SK-N-SH (cell line): ENCODE results near the gene ZNF213. TPM values are rescaled to one million over a fixed set of nuclear protein-coding genes. Genes with fewer than 3 reads are reported as not detected.
A peak's percentile ranks its signal among the peaks of the same experiment; 100 is the strongest.

Experiments used
- CTCF ChIA-PET: fragments of 300-600, 350-600 bp; formaldehyde crosslinking; extraction: SDS; loops from one replicate; lab custom pipeline; 2021; lab: Yijun Ruan, JAX
- POLR2A ChIA-PET: fragments of 350-600 bp; sonication (Branson Sonifier 250); formaldehyde crosslinking; extraction: SDS; loops from one replicate; lab custom pipeline; 2020; ENCODE audit warnings: antibody characterized with exemption, inconsistent platforms; lab: Yijun Ruan, JAX
- DNase-seq: peaks from one replicate; pipeline ENCODE4 v3.0.0; 2012
- H2AFZ ChIP-seq: fragments of 200-600 bp; sonication (generic); 2 replicates; pipeline ENCODE4 v1.8.1; 2016; ENCODE audit warnings: antibody characterized with exemption, mild to moderate bottlenecking, low read depth
- H3F3A ChIP-seq: fragments of 200-600 bp; sonication (generic); replicated peaks from 2 replicates; pipeline ENCODE3; 2016; ENCODE audit warnings: antibody characterized with exemption, mild to moderate bottlenecking; ENCODE audit not compliant: insufficient read depth
- H3K27ac ChIP-seq, 2 experiments: fragments of 200-500 bp in 1 of 2; fragments of 200-600 bp in 1 of 2; sonication (Bioruptor generic) in 1 of 2; sonication (generic), shearing (Covaris generic) in 1 of 2; 2 replicates each; pipeline versions ENCODE4 v1.5.1 to v1.6.1; 2014 to 2016; ENCODE audit warnings: low read depth in 2 of 2, inconsistent platforms in 1 of 2, low read length in 1 of 2, mild to moderate bottlenecking in 1 of 2, mixed read lengths in 1 of 2
- H3K27me3 ChIP-seq: fragments of 200-600 bp; sonication (generic), shearing (Covaris generic); 2 replicates; pipeline ENCODE4 v1.6.1; 2016; ENCODE audit warnings: mixed run types; ENCODE audit not compliant: insufficient read depth
- H3K36me3 ChIP-seq, 2 experiments: fragments of 200-500 bp in 1 of 2; fragments of 200-600 bp in 1 of 2; sonication (Bioruptor generic) in 1 of 2; sonication (generic) in 1 of 2; replicated peaks in 1 of 2; 2 replicates each; pipeline versions ENCODE3 to v1.5.1; 2014 to 2016; ENCODE audit warnings: low read length in 1 of 2, mild to moderate bottlenecking in 1 of 2; ENCODE audit not compliant: insufficient read depth in 2 of 2, control insufficient read depth in 1 of 2
- H3K4me1 ChIP-seq, 2 experiments: fragments of 200-500 bp in 1 of 2; fragments of 200-600 bp in 1 of 2; sonication (Bioruptor generic) in 1 of 2; sonication (generic), shearing (Covaris generic) in 1 of 2; 2 replicates each; pipeline versions ENCODE4 v1.5.1 to v1.6.1; 2014 to 2016; ENCODE audit warnings: low read depth in 1 of 2, low read length in 1 of 2, mixed run types in 1 of 2; ENCODE audit not compliant: insufficient read depth in 2 of 2, control insufficient read depth in 1 of 2
- H3K4me2 ChIP-seq: fragments of 200-600 bp; sonication (generic), shearing (Covaris generic); 2 replicates; pipeline ENCODE4 v1.6.1; 2017; ENCODE audit warnings: mixed run types
- H3K4me3 ChIP-seq, 2 experiments: fragments of 200-500 bp in 1 of 2; fragments of 200-600 bp in 1 of 2; sonication (Bioruptor generic) in 1 of 2; sonication (generic), shearing (Covaris generic) in 1 of 2; 2 replicates each; pipeline versions ENCODE4 v1.5.1 to v1.8.1; 2014 to 2016; ENCODE audit warnings: low read depth in 2 of 2, inconsistent platforms in 1 of 2, low read length in 1 of 2, mild to moderate bottlenecking in 1 of 2, mixed read lengths in 1 of 2, moderate library complexity in 1 of 2
- H3K79me2 ChIP-seq: fragments of 200-600 bp; sonication (generic); 2 replicates; pipeline ENCODE4 v1.8.1; 2017; ENCODE audit warnings: mild to moderate bottlenecking; ENCODE audit not compliant: insufficient read depth
- H3K9ac ChIP-seq: fragments of 200-600 bp; sonication (generic); 2 replicates; pipeline ENCODE4 v1.6.1; 2017; ENCODE audit warnings: mixed run types
- H3K9me2 ChIP-seq: fragments of 200-600 bp; sonication (generic); 2 replicates; pipeline ENCODE4 v1.6.1; 2017; ENCODE audit warnings: mixed run types
- H3K9me3 ChIP-seq: fragments of 200-600 bp; sonication (generic); 2 replicates; pipeline ENCODE4 v1.6.1; 2017; ENCODE audit warnings: mixed run types, mild to moderate bottlenecking, moderate library complexity
- H4K20me1 ChIP-seq: fragments of 200-600 bp; sonication (generic); 2 replicates; pipeline ENCODE4 v1.6.1; 2017; ENCODE audit warnings: mild to moderate bottlenecking, mixed run types; ENCODE audit not compliant: insufficient read depth
- CHD2 ChIP-seq: fragments of 150-350 bp; IDR thresholded peaks from 2 replicates; pipeline ENCODE4 v1.6.1; 2018; ENCODE audit warnings: low read length; ENCODE audit not compliant: partially characterized antibody
- CTCF ChIP-seq: fragments of 200-600 bp; sonication (generic); IDR thresholded peaks from 2 replicates; pipeline ENCODE4 v1.6.1; 2017; ENCODE audit warnings: antibody characterized with exemption, mild to moderate bottlenecking, moderate library complexity
- ELF1 ChIP-seq: IDR thresholded peaks from 2 replicates; pipeline ENCODE4 v1.4.0; 2012
- EP300 ChIP-seq, 2 experiments: IDR thresholded peaks; 2 replicates each; pipeline versions ENCODE4 v1.4.0 to v1.6.1; 2012; ENCODE audit warnings: borderline replicate concordance in 1 of 2, low read depth in 1 of 2, low read length in 1 of 2
- EZH2phosphoT487 ChIP-seq: fragments of 200-600 bp; sonication (generic); IDR thresholded peaks from 2 replicates; pipeline ENCODE4 v1.6.1; 2017; ENCODE audit warnings: low read depth, mixed run types, mild to moderate bottlenecking, antibody characterized with exemption, moderate library complexity, borderline replicate concordance
- FOSL2 ChIP-seq: IDR thresholded peaks from 2 replicates; pipeline ENCODE4 v1.4.0; 2012; ENCODE audit warnings: low read depth, mild to moderate bottlenecking, moderate library complexity, borderline replicate concordance
- GABPA ChIP-seq: IDR thresholded peaks from 2 replicates; pipeline ENCODE4 v1.4.0; 2012; ENCODE audit warnings: low read depth, mild to moderate bottlenecking
- JUND ChIP-seq: IDR thresholded peaks from 2 replicates; pipeline ENCODE4 v1.4.0; 2012
- MXI1 ChIP-seq: IDR thresholded peaks from 2 replicates; pipeline ENCODE4 v1.6.1; 2012; ENCODE audit warnings: mild to moderate bottlenecking, low read depth, low read length, improper control_type of control experiment
- RAD21 ChIP-seq: IDR thresholded peaks from 2 replicates; pipeline ENCODE4 v1.6.1; 2012; ENCODE audit warnings: mild to moderate bottlenecking, low read length
- RFX5 ChIP-seq: IDR thresholded peaks from 2 replicates; pipeline ENCODE4 v1.6.1; 2012; ENCODE audit warnings: mild to moderate bottlenecking, improper control_type of control experiment, low read length
- RXRA ChIP-seq: IDR thresholded peaks from 2 replicates; pipeline ENCODE4 v1.4.0; 2012; ENCODE audit warnings: low read depth, mild to moderate bottlenecking, borderline replicate concordance
- SMC3 ChIP-seq: IDR thresholded peaks from 2 replicates; pipeline ENCODE4 v1.6.1; 2012; ENCODE audit warnings: low read depth, low read length, improper control_type of control experiment
- USF1 ChIP-seq: IDR thresholded peaks from 2 replicates; pipeline ENCODE4 v1.4.0; 2012; ENCODE audit warnings: low read depth, borderline replicate concordance
- USF2 ChIP-seq: fragments of 150-350 bp; IDR thresholded peaks from 2 replicates; pipeline ENCODE4 v1.6.1; 2017; ENCODE audit warnings: antibody characterized with exemption, low read length, low read depth, borderline replicate concordance
- ZBTB33 ChIP-seq: IDR thresholded peaks from 2 replicates; pipeline ENCODE4 v1.4.0; 2012; ENCODE audit warnings: low read depth, borderline replicate concordance
- WGBS: methylation state at CpG from one replicate; pipeline ENCODE4 v1.1.6; 2017; ENCODE audit warnings: low lambda C conversion rate; 5-methylcytosine and 5-hydroxymethylcytosine counted together
- polyA plus RNA-seq, 3 experiments: library from polyadenylated mRNA; depleted of rRNA; stranded (reverse); fragments of >200 nt; gene quantifications; 2 replicates each; pipeline ENCODE4 v1.2.3, GENCODE V29; 2012

The ZNF213 gene
- polyA plus RNA-seq, 1 of the 3 experiments (the other 2 are of a cell fraction) = 1.1 TPM

- peak; percentile 57 for DNase-seq
- Histone ChIP-seq H3K4me1 (peaks cover 8 to 9% of the 10 kb centered on the region in 2 experiments; a peak in 2 of 4 replicates), H3K27me3 (peaks cover 24% of the 10 kb centered on the region), H3K79me2 (no peaks in the 10 kb centered on the region), H3K9me2 (no peaks in the 10 kb centered on the region), H4K20me1 (no peaks in the 10 kb centered on the region), H3F3A (peaks cover 7% of the 10 kb centered on the region)
- CTCF ChIA-PET = interaction anchor here (1.0 to 4.1 kb wide), 6 partner anchors 9 to 36 kb away, joined by 3 to 34 read pairs (median 3); partner anchors contain the start of gene ZNF205
- TF ChIP-seq EZH2phosphoT487 = no peak
- peak; percentile 48 for TF ChIP-seq CTCF
- TF ChIP-seq GABPA = no peak
- no peak for TF ChIP-seq ZBTB33
- no peak for TF ChIP-seq FOSL2
- no peak for TF ChIP-seq MXI1
- TF ChIP-seq, all 33 proteins: peak for 1
- WGBS = 21% methylated on average over 4 of the region's 4 CpGs
- no peak overlapping the region for H3K27ac ChIP-seq
- no peaks in the 10 kb centered on the region for H3K9me3 ChIP-seq
- POLR2A ChIA-PET = interaction anchor here (1.0 kb wide), 1 partner anchor 39 kb away, joined by 3 read pairs; the partner anchor contains the start of gene ZNF213
- no peaks in the 10 kb centered on the region for H3K36me3 ChIP-seq
- H3K4me2 ChIP-seq = no peak overlapping the region
- no peak overlapping the region for H3K4me3 ChIP-seq
- H2AFZ ChIP-seq = no peak overlapping the region
- no peak overlapping the region for H3K9ac ChIP-seq
Measured at GRCh38 chr16:3095869-3096268, 39.0 kb upstream of the ZNF213 start.

GRCh38 chr16:3096362-3096761, 38.5 kb upstream of the ZNF213 start:
- H3F3A ChIP-seq = peaks cover 7% of the 10 kb centered on the region
- no peaks in the 10 kb centered on the region for H4K20me1 ChIP-seq
- no peak overlapping the region for H3K4me3 ChIP-seq
- no peak overlapping the region for H3K4me2 ChIP-seq
- no peaks in the 10 kb centered on the region for H3K9me2 ChIP-seq
- no peaks in the 10 kb centered on the region for H3K79me2 ChIP-seq
- no peak overlapping the region for H2AFZ ChIP-seq
- H3K27me3 ChIP-seq = peaks cover 19% of the 10 kb centered on the region
- H3K9me3 ChIP-seq = no peaks in the 10 kb centered on the region
- peaks cover 9 to 11% of the 10 kb centered on the region in 2 experiments; a peak in 2 of 4 replicates for H3K4me1 ChIP-seq
- WGBS = 39% methylated on average over 4 of the region's 6 CpGs
- DNase-seq = no peak
- POLR2A ChIA-PET = interaction anchor here (1.0 kb wide), 1 partner anchor 39 kb away, joined by 3 read pairs; the partner anchor contains the start of gene ZNF213
- CTCF ChIA-PET = interaction anchor here (1.2 to 4.1 kb wide), 5 partner anchors 9 to 37 kb away, joined by 3 to 34 read pairs (median 3); partner anchors contain the start of gene ZNF205
- no peak overlapping the region for H3K27ac ChIP-seq
- no peak overlapping the region for H3K9ac ChIP-seq
- H3K36me3 ChIP-seq = no peaks in the 10 kb centered on the region
- TF ChIP-seq CTCF (no peak), GABPA (no peak), RXRA (no peak), ELF1 (no peak), SMC3 (no peak), JUND (no peak), USF1 (no peak), USF2 (no peak), CHD2 (no peak), EP300 (IDR thresholded peaks at IDR 0.05; ENCODE audit: borderline replicate concordance in 1 of 2, low read depth in 1 of 2, low read length in 1 of 2) (no peak), RAD21 (no peak), ZBTB33 (no peak), RFX5 (no peak)
